Right forelimb (tissue), 1 donor: Measurements from ENCODE around the gene GPR52.
"Not testable (repeated sequence)": the region's sequence is repeated elsewhere in the genome, so short reads cannot be mapped to it uniquely, and the experiment has no call there.

Source experiments
- DNase-seq: peaks from one replicate; pipeline ENCODE4 v3.0.0-alpha.2; 2018

GPR52 gene

GRCh38 chr1:174447866-174448530, at the start of gene GPR52:
TSS of gene GPR52 (plus strand) at chr1:174447964. CDS start at chr1:174448112, 148 bp downstream.
- DNase-seq = no peak

- DNase-seq = no peak
Measured at GRCh38 chr1:174398246-174398645, 49.5 kb upstream of the GPR52 start.

GRCh38 chr1:174399211-174399610, 48.6 kb upstream of the GPR52 start:
- DNase-seq = no peak

- DNase-seq = no peak
Measured at GRCh38 chr1:174401075-174401474, 46.7 kb upstream of the GPR52 start.

GRCh38 chr1:174405219-174405618, 42.5 kb upstream of the GPR52 start:
- DNase-seq = no peak

GRCh38 chr1:174406421-174406820, 41.3 kb upstream of the GPR52 start:
- no peak for DNase-seq

GRCh38 chr1:174407665-174408064, 40.1 kb upstream of the GPR52 start:
- no peak for DNase-seq

- no peak for DNase-seq
Measured at GRCh38 chr1:174408146-174408545, 39.6 kb upstream of the GPR52 start.

- not testable (repeated sequence) for DNase-seq
Measured at GRCh38 chr1:174409801-174410200, 38.0 kb upstream of the GPR52 start.

- no peak for DNase-seq
Measured at GRCh38 chr1:174413632-174414031, 34.1 kb upstream of the GPR52 start.

GRCh38 chr1:174414203-174414602, 33.6 kb upstream of the GPR52 start:
- no peak for DNase-seq

GRCh38 chr1:174415506-174415905, 32.3 kb upstream of the GPR52 start:
- no peak for DNase-seq

- DNase-seq = no peak
Measured at GRCh38 chr1:174417921-174418320, 29.8 kb upstream of the GPR52 start.

- no peak for DNase-seq
Measured at GRCh38 chr1:174425121-174425520, 22.6 kb upstream of the GPR52 start.

- DNase-seq = no peak
Measured at GRCh38 chr1:174426153-174426552, 21.6 kb upstream of the GPR52 start.

GRCh38 chr1:174428033-174428432, 19.7 kb upstream of the GPR52 start:
- no peak for DNase-seq

GRCh38 chr1:174428739-174429138, 19.0 kb upstream of the GPR52 start:
- DNase-seq = no peak

- DNase-seq = no peak
Measured at GRCh38 chr1:174433451-174433850, 14.3 kb upstream of the GPR52 start.

- no peak for DNase-seq
Measured at GRCh38 chr1:174445351-174445750, 2.4 kb upstream of the GPR52 start.

- DNase-seq = no peak
Measured at GRCh38 chr1:174445817-174446216, 1.9 kb upstream of the GPR52 start.

- DNase-seq = no peak
Measured at GRCh38 chr1:174448531-174448883, 743 bp downstream of the GPR52 start.

- DNase-seq = no peak
Measured at GRCh38 chr1:174448974-174449373, 1.2 kb downstream of the GPR52 start.

- no peak for DNase-seq
Measured at GRCh38 chr1:174451408-174451807, 3.6 kb downstream of the GPR52 start.

- no peak for DNase-seq
Measured at GRCh38 chr1:174465855-174466254, 18.1 kb downstream of the GPR52 start.

GRCh38 chr1:174466607-174467006, 18.8 kb downstream of the GPR52 start:
- DNase-seq = no peak
